K562 (cell line): ENCODE data around the gene LMNA. TPM values are rescaled to one million over a fixed set of nuclear protein-coding genes. Genes with fewer than 3 reads are reported as not detected.

Experiments
- ATAC-seq: fragments of 200-7000 bp; cut with Tn5 transposase; 3 replicates; pipeline ENCODE4 v1.9.1; 2020; ENCODE audit warnings: moderate library complexity
- BruUV-seq: library from RNA; stranded (reverse); fragments of 400-500 nt; replicated peaks from 2 replicates; lab custom pipeline; 2021; lab: Mats Ljungman, UMichigan
- CTCF ChIA-PET: fragments of 300-600 bp; formaldehyde crosslinking; extraction: SDS; loops from one replicate; lab custom pipeline; 2021; ENCODE audit warnings: low intra/inter-chr PET ratio; lab: Yijun Ruan, JAX
- POLR2A ChIA-PET: fragments of 300-600, 350-650 bp; sonication (Branson Sonifier 250); formaldehyde crosslinking; extraction: SDS; loops from one replicate; lab custom pipeline; 2021; ENCODE audit warnings: antibody characterized with exemption, inconsistent platforms; lab: Yijun Ruan, JAX
- DNase-seq, 4 experiments: peaks; one replicate each; pipeline versions ENCODE4 v3.0.0 to v3.0.0-alpha.2; 2011 to 2018; ENCODE audit warnings: low spot score in 3 of 4, mixed read lengths in 3 of 4; ENCODE audit errors: extremely low read depth in 1 of 4
- FAIRE-seq: peaks from 2 replicates; lab custom pipeline; 2011; peaks lifted over from hg19 to GRCh38; lab: Jason Lieb, UNC
- H2AFZ ChIP-seq: 2 replicates; pipeline ENCODE4 v1.6.0; 2011; ENCODE audit warnings: low read depth, low read length, control low read depth, inconsistent platforms
- H3K27ac ChIP-seq: fragments of 200-600 bp; 3 replicates; pipeline ENCODE4 v1.8.0; 2011; ENCODE audit warnings: low read depth, mild to moderate bottlenecking, control low read depth, inconsistent platforms, low read length, moderate library complexity, mixed read lengths; ENCODE audit errors: extremely low read depth
- H3K27me3 ChIP-seq, 2 experiments: fragments of 300-600 bp in 1 of 2; 2 replicates in 1 of 2; 3 replicates in 1 of 2; pipeline versions ENCODE4 v1.6.0 to v1.8.0; 2011; ENCODE audit warnings: inconsistent platforms in 2 of 2, low read length in 2 of 2, mild to moderate bottlenecking in 1 of 2, mixed read lengths in 1 of 2, moderate library complexity in 1 of 2; ENCODE audit not compliant: control insufficient read depth in 2 of 2, insufficient read depth in 2 of 2
- H3K36me3 ChIP-seq: fragments of 300-600 bp; 3 replicates; pipeline ENCODE4 v1.8.0; 2011; ENCODE audit warnings: mild to moderate bottlenecking, low read length, inconsistent platforms; ENCODE audit not compliant: control insufficient read depth, insufficient read depth
- H3K4me1 ChIP-seq, 2 experiments: fragments of 200-600 bp in 1 of 2; replicated peaks in 1 of 2; 2 replicates in 1 of 2; 3 replicates in 1 of 2; pipeline versions ENCODE4 v1.5.1 to v1.8.0; 2011; ENCODE audit warnings: inconsistent platforms in 2 of 2, low read length in 2 of 2, mild to moderate bottlenecking in 1 of 2, mixed read lengths in 1 of 2, moderate library complexity in 1 of 2; ENCODE audit not compliant: control insufficient read depth in 2 of 2, insufficient read depth in 2 of 2
- H3K4me2 ChIP-seq: 2 replicates; pipeline ENCODE4 v1.6.1; 2011; ENCODE audit warnings: low read length, control low read depth, inconsistent platforms, mixed read lengths; ENCODE audit not compliant: insufficient read depth
- H3K4me3 ChIP-seq: fragments of 200-600 bp; sonication (generic), shearing (Covaris generic); 2 replicates; pipeline ENCODE4 v1.5.1; 2016; ENCODE audit warnings: control low read depth, inconsistent platforms
- H3K79me2 ChIP-seq: fragments of 200-600 bp; 3 replicates; pipeline ENCODE4 v1.8.0; 2011; ENCODE audit warnings: low read length, inconsistent platforms; ENCODE audit not compliant: control insufficient read depth, insufficient read depth
- H3K9ac ChIP-seq, 2 experiments: 2 replicates each; pipeline versions ENCODE4 v1.6.0 to v1.6.1; 2011; ENCODE audit warnings: low read depth in 2 of 2, low read length in 2 of 2, control low read depth in 1 of 2, inconsistent platforms in 1 of 2, mild to moderate bottlenecking in 1 of 2, mixed read lengths in 1 of 2; ENCODE audit not compliant: insufficient read depth in 1 of 2
- H3K9me1 ChIP-seq: one replicate; pipeline ENCODE4 v1.6.0; 2011; ENCODE audit warnings: inconsistent platforms, mild to moderate bottlenecking, low read length, moderate library complexity; ENCODE audit not compliant: control insufficient read depth, insufficient read depth
- H3K9me3 ChIP-seq: replicated peaks from 2 replicates; pipeline ENCODE4 v1.5.1; 2011; ENCODE audit warnings: low read depth, low read length, inconsistent platforms; ENCODE audit not compliant: control insufficient read depth, insufficient read depth
- H4K20me1 ChIP-seq: replicated peaks from 2 replicates; pipeline ENCODE4 v1.6.1; 2011; ENCODE audit warnings: low read length, inconsistent platforms, mixed read lengths; ENCODE audit not compliant: control insufficient read depth, insufficient read depth
- HOXB6 ChIP-seq: fragments of 250-450 bp; sonication (Bioruptor Pico); IDR thresholded peaks from 2 replicates; pipeline ENCODE4 v1.5.1; 2022; ENCODE audit warnings: mild to moderate bottlenecking, borderline replicate concordance
- MAFG ChIP-seq: fragments of 450-650 bp; conservative IDR thresholded peaks from 2 replicates; pipeline ENCODE4 v1.6.1; 2016; ENCODE audit warnings: missing genetic modification characterization, missing compliant biosample characterization
- MEIS2 ChIP-seq: fragments of 450-650 bp; IDR thresholded peaks from 2 replicates; pipeline ENCODE4 v1.6.1; 2014; ENCODE audit warnings: mild to moderate bottlenecking; ENCODE audit not compliant: partially characterized antibody
- PBX2 ChIP-seq, 2 experiments: IDR thresholded peaks in 1 of 2; conservative IDR thresholded peaks in 1 of 2; 2 replicates each; pipeline ENCODE4 v1.6.1; 2016; ENCODE audit warnings: low read depth in 2 of 2, mild to moderate bottlenecking in 1 of 2, missing compliant biosample characterization in 1 of 2, missing genetic modification characterization in 1 of 2, moderate library complexity in 1 of 2
- POLR2H ChIP-seq: IDR thresholded peaks from 2 replicates; pipeline ENCODE4 v1.6.1; 2016; ENCODE audit warnings: missing genetic modification characterization, low read depth, mild to moderate bottlenecking, control low read depth, missing compliant biosample characterization, moderate library complexity
- SNIP1 ChIP-seq: fragments of 450-650 bp; IDR thresholded peaks from 2 replicates; pipeline ENCODE4 v1.7.1; 2017; ENCODE audit warnings: low read depth, mild to moderate bottlenecking
- TCF3 ChIP-seq: sonication (generic); formaldehyde crosslinking; IDR thresholded peaks from 2 replicates; pipeline ENCODE4 v1.4.0; 2020; ENCODE audit warnings: mild to moderate bottlenecking, missing genetic modification reagents
- TOE1 ChIP-seq, 2 experiments: fragments of 450-650 bp in 1 of 2; sonication (generic) in 1 of 2; formaldehyde crosslinking in 1 of 2; IDR thresholded peaks; 2 replicates each; pipeline versions ENCODE4 v1.7.1 to v1.8.0; 2016 to 2022; ENCODE audit warnings: borderline replicate concordance in 2 of 2, mild to moderate bottlenecking in 2 of 2, antibody characterized with exemption in 1 of 2, inconsistent platforms in 1 of 2, low read depth in 1 of 2, missing genetic modification reagents in 1 of 2, moderate library complexity in 1 of 2
- ZNF124 ChIP-seq: sonication (generic); formaldehyde crosslinking; IDR thresholded peaks from 2 replicates; pipeline ENCODE4 v1.8.1; 2022; ENCODE audit warnings: missing genetic modification reagents
- WGBS: fragments of 100-300 bp; shearing (Covaris generic); methylation state at CpG from one replicate; pipeline ENCODE4 v1.1.6; 2016; ENCODE audit warnings: low coverage, mixed read lengths; ENCODE audit not compliant: insufficient coverage; ENCODE audit errors: missing lambda C conversion rate; 5-methylcytosine and 5-hydroxymethylcytosine counted together
- in situ Hi-C: fragments of 300-500 bp; cut with MboI; formaldehyde crosslinking; loops from 4 replicates; pipeline ENCODE4 v1.15.0; 2018; ENCODE audit warnings: inconsistent platforms, mixed read lengths
- intact Hi-C: fragments of 100-400 bp; cut with micrococcal nuclease; formaldehyde crosslinking; loops from 2 replicates; pipeline ENCODE4 v1.14.2; 2022
- polyA plus RNA-seq, 8 experiments: library from polyadenylated mRNA; depleted of rRNA in 4 of 8; stranded (reverse) in 5 of 8; unstranded in 3 of 8; fragments of >200 nt; fragmentation: Nextera tagmentation in 2 of 8; fragmentation: Illumina TruSeq in 1 of 8; extraction: Ambion mirVana in 2 of 8; extraction: Trizol in 1 of 8; gene quantifications; 2 replicates each; pipeline versions ENCODE4 v1.2.1 to v1.2.3, GENCODE V29; 2011 to 2014; ENCODE audit warnings: inconsistent platforms in 1 of 8, missing spikeins in 1 of 8
- total RNA-seq, 7 experiments: library from RNA; depleted of rRNA in 6 of 7; stranded (reverse); fragments of >200 nt in 6 of 7; fragmentation: Illumina TruSeq in 2 of 7; extraction: Trizol in 2 of 7; gene quantifications; 2 replicates each; pipeline versions ENCODE4 v1.2.1 to v1.2.3, GENCODE V29; 2011 to 2021; ENCODE audit warnings: low replicate concordance in 1 of 7
- TF ChIP-seq, protein P1 (sequence below): fragments of 450-650 bp; IDR thresholded peaks from 2 replicates; pipeline ENCODE4 v1.6.1; 2016; ENCODE audit warnings: antibody characterized with exemption

Gene LMNA
- total and polyA plus RNA-seq, 9 of the 15 experiments (the other 6 are each of a cell fraction or from before 2014, with no cell fraction given) = 1.00 to 347 (median 88.2) TPM

DNA sequence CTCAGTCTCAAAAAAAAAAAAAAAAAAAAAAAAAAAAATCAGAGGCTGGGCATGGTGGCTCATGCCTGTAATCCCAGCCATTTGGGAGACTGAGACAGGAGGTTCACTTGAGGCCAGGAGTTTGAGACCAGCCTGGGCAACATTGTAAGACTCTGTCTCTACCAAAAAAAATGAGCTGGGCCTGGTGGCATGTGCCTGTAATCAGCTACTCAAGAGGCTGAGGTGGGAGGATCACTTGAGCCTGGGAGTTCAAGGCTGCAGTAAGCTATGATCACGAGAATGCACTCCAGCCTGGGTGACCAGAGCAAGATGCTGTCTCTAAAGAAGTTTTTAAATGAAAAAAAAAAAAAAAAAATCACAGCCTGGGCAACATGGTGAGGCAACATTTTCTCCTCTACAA, 49.2 kb downstream of the LMNA start (continued):
- TF ChIP-seq, protein P1, sequence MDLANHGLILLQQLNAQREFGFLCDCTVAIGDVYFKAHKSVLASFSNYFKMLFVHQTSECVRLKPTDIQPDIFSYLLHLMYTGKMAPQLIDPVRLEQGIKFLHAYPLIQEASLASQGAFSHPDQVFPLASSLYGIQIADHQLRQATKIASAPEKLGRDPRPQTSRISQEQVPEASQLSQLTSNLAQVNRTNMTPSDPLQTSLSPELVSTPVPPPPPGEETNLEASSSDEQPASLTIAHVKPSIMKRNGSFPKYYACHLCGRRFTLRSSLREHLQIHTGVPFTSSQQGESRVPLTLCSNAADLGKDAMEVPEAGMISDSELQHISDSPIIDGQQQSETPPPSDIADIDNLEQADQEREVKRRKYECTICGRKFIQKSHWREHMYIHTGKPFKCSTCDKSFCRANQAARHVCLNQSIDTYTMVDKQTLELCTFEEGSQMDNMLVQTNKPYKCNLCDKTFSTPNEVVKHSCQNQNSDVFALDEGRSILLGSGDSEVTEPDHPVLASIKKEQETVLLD = no peak
- TF ChIP-seq ZNF124 (CRISPR knock-in tag) (no peak), HOXB6 (CRISPR knock-in tag) (no peak), POLR2H (tag) (no peak)

DNA sequence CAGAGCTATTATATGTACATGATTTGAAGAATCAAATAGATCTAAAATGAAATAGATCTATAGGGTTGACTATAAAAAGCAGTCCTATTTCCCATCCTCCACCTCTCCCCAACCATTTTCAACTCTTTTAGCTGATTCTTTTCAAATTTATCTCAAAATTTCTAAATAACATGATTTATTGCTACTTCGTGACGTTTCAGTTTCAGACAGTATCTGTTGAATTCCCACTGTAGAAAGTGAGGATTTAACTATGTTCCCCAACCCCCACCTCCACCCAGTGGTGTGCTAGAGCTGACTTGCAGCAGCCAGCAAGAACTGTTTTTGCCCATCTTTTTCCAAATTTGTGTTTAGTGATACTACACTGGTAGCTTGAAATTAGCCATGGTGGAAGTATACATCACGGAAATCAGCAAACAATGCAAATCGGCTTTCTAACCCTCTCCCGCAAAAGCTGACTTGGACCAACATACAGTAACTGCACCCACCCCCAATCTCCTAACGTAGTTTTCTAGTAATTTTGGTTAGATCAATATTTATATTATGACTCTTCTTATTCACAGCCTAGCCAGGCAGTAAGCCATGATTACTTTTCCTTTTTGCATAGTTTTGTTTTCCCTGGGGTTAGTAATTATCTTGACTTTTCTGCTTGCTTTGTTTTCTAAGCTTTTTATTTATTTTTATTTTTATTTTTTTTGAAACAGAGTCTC, 49.8 kb downstream of the LMNA start:
- H3K27me3 ChIP-seq = no peaks in the 10 kb centered on the region
- H3K36me3 ChIP-seq = no peaks in the 10 kb centered on the region
- no peak for ATAC-seq
- no peak overlapping the region for H3K9ac ChIP-seq
- no peaks in the 10 kb centered on the region for H3K9me1 ChIP-seq
- no peaks in the 10 kb centered on the region for H4K20me1 ChIP-seq
- intact Hi-C loops (no loop called here), in situ Hi-C loops (no loop called here)
- H2AFZ ChIP-seq = no peak overlapping the region
- ChIA-PET POLR2A (interaction anchor here (0.5 to 2.0 kb wide), 7 partner anchors 9 to 49 kb away, joined by 3 to 8 read pairs (median 5); partner anchors contain the start of gene PMF1), CTCF (no interaction called here)
- H3K4me3 ChIP-seq = no peak overlapping the region
- DNase-seq = peak in 1 of 4 experiments; percentile 5
- no TSS peak for BruUV-seq
- peaks cover 17 to 23% of the 10 kb centered on the region in 2 experiments for H3K4me1 ChIP-seq
- no peaks in the 10 kb centered on the region for H3K79me2 ChIP-seq
- no peak overlapping the region for H3K27ac ChIP-seq
- WGBS = 60% methylated on average over 6 of the region's 6 CpGs
- FAIRE-seq = no peak
- no peak overlapping the region for H3K4me2 ChIP-seq
- H3K9me3 ChIP-seq = no peaks in the 10 kb centered on the region
- TF ChIP-seq MEIS2 (peak; percentile 66), MAFG (tag) (no peak), TCF3 (no peak), TOE1 (IDR thresholded peaks at IDR 0.05; ENCODE audit: borderline replicate concordance) (no peak), TOE1 (CRISPR knock-in tag; IDR thresholded peaks at IDR 0.05; ENCODE audit: borderline replicate concordance, low read depth) (no peak), SNIP1 (no peak), PBX2 (CRISPR knock-in tag; IDR thresholded peaks at IDR 0.05; ENCODE audit: low read depth) (no peak), PBX2 (tag; conservative IDR thresholded peaks at IDR 0.05; ENCODE audit: low read depth) (peak; percentile 67; the same call in 1 of the 2 replicates)
